H9 (cell line): Measurements from ENCODE around the gene FAM20A. TPM values are rescaled to one million over a fixed set of nuclear protein-coding genes. Genes with fewer than 3 reads are reported as not detected.
A peak's percentile ranks its signal among the peaks of the same experiment; 100 is the strongest.

ENCODE experiments used
- DNase-seq: peaks from one replicate; pipeline ENCODE4 v3.0.0-alpha.2; 2017
- H2AFZ ChIP-seq: one replicate; pipeline ENCODE4 v1.6.1; 2013; ENCODE audit warnings: mild to moderate bottlenecking, low read length, control low read depth, moderate library complexity
- H2AK5ac ChIP-seq: 2 replicates; pipeline ENCODE4 v1.6.1; 2013; ENCODE audit warnings: low read length, control low read depth, mixed read lengths; ENCODE audit not compliant: insufficient read length
- H2BK120ac ChIP-seq: one replicate; pipeline ENCODE4 v1.6.1; 2013; ENCODE audit warnings: low read depth, mild to moderate bottlenecking, low read length, control low read depth, inconsistent platforms; ENCODE audit not compliant: poor library complexity, severe bottlenecking
- H2BK12ac ChIP-seq: 2 replicates; pipeline ENCODE4 v1.6.1; 2013; ENCODE audit warnings: low read length, control low read depth, mixed read lengths, low read depth; ENCODE audit not compliant: insufficient read length
- H2BK15ac ChIP-seq: 2 replicates; pipeline ENCODE4 v1.6.1; 2013; ENCODE audit warnings: low read depth, low read length, control low read depth
- H2BK20ac ChIP-seq: one replicate; pipeline ENCODE4 v1.6.1; 2013; ENCODE audit warnings: low read depth, mild to moderate bottlenecking, low read length, control low read depth, inconsistent platforms; ENCODE audit not compliant: poor library complexity, severe bottlenecking
- H2BK5ac ChIP-seq: 2 replicates; pipeline ENCODE4 v1.6.1; 2013; ENCODE audit warnings: low read length, control low read depth, mixed read lengths; ENCODE audit not compliant: insufficient read length
- H3K14ac ChIP-seq: 2 replicates; pipeline ENCODE4 v1.6.1; 2013; ENCODE audit warnings: low read length, control low read depth; ENCODE audit not compliant: insufficient read depth
- H3K18ac ChIP-seq: 2 replicates; pipeline ENCODE4 v1.6.1; 2013; ENCODE audit warnings: low read depth, mild to moderate bottlenecking, mixed read lengths, low read length, control low read depth; ENCODE audit not compliant: insufficient read length
- H3K23ac ChIP-seq: 2 replicates; pipeline ENCODE4 v1.6.1; 2013; ENCODE audit warnings: low read length, control low read depth, mixed read lengths, low read depth; ENCODE audit not compliant: insufficient read length
- H3K23me2 ChIP-seq: 2 replicates; pipeline ENCODE4 v1.6.1; 2013; ENCODE audit warnings: low read depth, mild to moderate bottlenecking, mixed read lengths, low read length, control low read depth; ENCODE audit not compliant: insufficient read length, poor library complexity, severe bottlenecking
- H3K27ac ChIP-seq: 2 replicates; pipeline ENCODE4 v1.5.1; 2013; ENCODE audit warnings: low read length, control low read depth, mixed read lengths, low read depth; ENCODE audit not compliant: insufficient read length
- H3K27me3 ChIP-seq: 2 replicates; pipeline ENCODE4 v1.6.1; 2013; ENCODE audit warnings: low read length, control low read depth, inconsistent platforms; ENCODE audit not compliant: insufficient read depth
- H3K4ac ChIP-seq: 2 replicates; pipeline ENCODE4 v1.6.1; 2013; ENCODE audit warnings: low read depth, mild to moderate bottlenecking, control low read depth, inconsistent platforms, low read length, moderate library complexity
- H3K4me1 ChIP-seq: 2 replicates; pipeline ENCODE4 v1.6.1; 2013; ENCODE audit warnings: low read length, control low read depth, inconsistent platforms; ENCODE audit not compliant: insufficient read depth
- H3K4me2 ChIP-seq: 2 replicates; pipeline ENCODE4 v1.6.1; 2013; ENCODE audit warnings: low read length, control low read depth, mixed read lengths; ENCODE audit not compliant: insufficient read length, insufficient read depth
- H3K56ac ChIP-seq: 2 replicates; pipeline ENCODE4 v1.6.1; 2013; ENCODE audit warnings: low read depth, mild to moderate bottlenecking, mixed read lengths, low read length, control low read depth; ENCODE audit not compliant: insufficient read length
- H3K79me1 ChIP-seq: 2 replicates; pipeline ENCODE4 v1.6.1; 2013; ENCODE audit warnings: low read depth, mild to moderate bottlenecking, moderate library complexity, low read length, control low read depth, inconsistent platforms; ENCODE audit not compliant: insufficient read depth, poor library complexity, severe bottlenecking
- H3K79me2 ChIP-seq: 2 replicates; pipeline ENCODE4 v1.6.1; 2013; ENCODE audit warnings: low read length, control low read depth, inconsistent platforms; ENCODE audit not compliant: insufficient read depth
- H3K9ac ChIP-seq: 2 replicates; pipeline ENCODE4 v1.6.1; 2013; ENCODE audit warnings: low read length, control low read depth, mixed read lengths; ENCODE audit not compliant: insufficient read length; ENCODE audit errors: extremely low read depth
- H3K9me3 ChIP-seq: one replicate; pipeline ENCODE4 v1.6.1; 2013; ENCODE audit warnings: low read depth, low read length, inconsistent platforms; ENCODE audit not compliant: control insufficient read depth
- H3T11ph ChIP-seq: one replicate; pipeline ENCODE4 v1.6.1; 2013; ENCODE audit warnings: mild to moderate bottlenecking, low read length, control low read depth, inconsistent platforms
- H4K20me1 ChIP-seq: one replicate; pipeline ENCODE4 v1.6.1; 2013; ENCODE audit not compliant: control insufficient read depth, insufficient read length, insufficient read depth
- H4K5ac ChIP-seq: 2 replicates; pipeline ENCODE4 v1.6.1; 2013; ENCODE audit warnings: low read depth, mild to moderate bottlenecking, mixed read lengths, low read length, control low read depth; ENCODE audit not compliant: insufficient read length
- H4K8ac ChIP-seq: replicated peaks from 2 replicates; pipeline ENCODE4 v1.6.1; 2013; ENCODE audit warnings: low read length, control low read depth, mixed read lengths, low read depth; ENCODE audit not compliant: insufficient read length
- H4K91ac ChIP-seq: 2 replicates; pipeline ENCODE4 v1.6.1; 2013; ENCODE audit warnings: low read depth, mild to moderate bottlenecking, moderate library complexity, mixed read lengths, low read length, control low read depth; ENCODE audit not compliant: insufficient read length
- H3K27ac Mint-ChIP-seq, 3 experiments: 2 replicates in 2 of 3; 3 replicates in 1 of 3; pipeline ENCODE4 v1.8.0; 2020 to 2021; ENCODE audit warnings: mixed read lengths in 3 of 3, mild to moderate bottlenecking in 1 of 3, moderate library complexity in 1 of 3
- H3K27me3 Mint-ChIP-seq: 2 replicates; pipeline ENCODE4 v1.8.0; 2021; ENCODE audit warnings: low read depth, mild to moderate bottlenecking, moderate library complexity, mixed read lengths
- H3K36me3 Mint-ChIP-seq, 3 experiments: 2 replicates in 2 of 3; 3 replicates in 1 of 3; pipeline ENCODE4 v1.8.0; 2020 to 2021; ENCODE audit warnings: low read depth in 3 of 3, mixed read lengths in 3 of 3; ENCODE audit not compliant: insufficient read depth in 1 of 3
- H3K4me1 Mint-ChIP-seq, 2 experiments: 2 replicates each; pipeline ENCODE4 v1.8.0; 2020; ENCODE audit warnings: mixed read lengths in 2 of 2
- H3K4me3 Mint-ChIP-seq, 2 experiments: 2 replicates in 1 of 2; 3 replicates in 1 of 2; pipeline ENCODE4 v1.8.0; 2020 to 2021; ENCODE audit warnings: mild to moderate bottlenecking in 2 of 2, mixed read lengths in 2 of 2, moderate library complexity in 1 of 2
- H3K9me3 Mint-ChIP-seq, 2 experiments: 2 replicates in 1 of 2; 3 replicates in 1 of 2; pipeline ENCODE4 v1.8.0; 2020; ENCODE audit warnings: mild to moderate bottlenecking in 2 of 2, mixed read lengths in 2 of 2, moderate library complexity in 1 of 2
- CTCF ChIP-seq: fragments of 200-600 bp; sonication (generic); conservative IDR thresholded peaks from 3 replicates; pipeline ENCODE4 v1.8.0; 2021; ENCODE audit warnings: antibody characterized with exemption, mild to moderate bottlenecking
- WGBS: extraction: QIAGEN DNeasy Blood & Tissue Kit; methylation state at CpG from one replicate; pipeline ENCODE4 v1.1.7; 2013; ENCODE audit warnings: missing lambda C conversion rate, low lambda C conversion rate, mixed read lengths; ENCODE audit not compliant: insufficient read length; ENCODE audit errors: extremely low coverage; 5-methylcytosine and 5-hydroxymethylcytosine counted together
- total RNA-seq: library from RNA; stranded (reverse); gene quantifications from 2 replicates; pipeline ENCODE4 v1.2.1, GENCODE V29; 2021

FAM20A gene
- total RNA-seq, 1 experiment from 2014 or later = 34.4 TPM

GRCh38 chr17:68539548-68540467, 61.4 kb downstream of the FAM20A start:
- DNase-seq = peak; percentile 58
- Mint-ChIP-seq H3K36me3 (peaks cover 10 to 81% (median 69%) of the 10 kb centered on the region in 3 experiments), H3K9me3 (no peaks in the 10 kb centered on the region), H3K27me3 (no peaks in the 10 kb centered on the region; the same call in 1 of the 2 replicates), H3K27ac (peak overlapping the region in 2 of 3 experiments; percentile 36 to 89; a peak in 4 of 7 replicates), H3K4me1 (no peaks in the 10 kb centered on the region), H3K4me3 (no peak overlapping the region)
- Histone ChIP-seq H2BK20ac (no peak overlapping the region), H3K4me1 (no peaks in the 10 kb centered on the region), H3K4me2 (no peak overlapping the region), H2AK5ac (no peak overlapping the region), H2BK5ac (no peak overlapping the region), H3K23me2 (no peaks in the 10 kb centered on the region), H3T11ph (no peak overlapping the region), H3K14ac (no peak overlapping the region), H4K5ac (no peak overlapping the region), H3K79me2 (no peaks in the 10 kb centered on the region), H3K79me1 (peaks cover 4% of the 10 kb centered on the region), H3K23ac (no peak overlapping the region), H4K91ac (no peak overlapping the region), H4K8ac (no peak overlapping the region), H2BK120ac (no peak overlapping the region), H2BK12ac (no peak overlapping the region), H3K56ac (no peak overlapping the region), H3K9ac (no peak overlapping the region), H3K18ac (no peak overlapping the region), H3K27me3 (no peaks in the 10 kb centered on the region), H2AFZ (no peak overlapping the region), H3K27ac (no peak overlapping the region), H4K20me1 (no peaks in the 10 kb centered on the region), H3K4ac (no peak overlapping the region), H2BK15ac (no peak overlapping the region), H3K9me3 (no peaks in the 10 kb centered on the region)
- no CpG with 5 or more reads among the region's 20 CpGs for WGBS
- peak; percentile 50 for TF ChIP-seq CTCF
